Endothelial cell of umbilical vein (primary cell): ENCODE data around the gene HIVEP3. TPM values are rescaled to one million over a fixed set of nuclear protein-coding genes. Genes with fewer than 3 reads are reported as not detected.

ENCODE experiments used
- BruUV-seq: library from RNA; stranded (reverse); fragments of 400-500 nt; replicated peaks from 2 replicates; lab custom pipeline; 2021; lab: Mats Ljungman, UMichigan
- CTCF ChIA-PET: fragments of 300-600, 350-600 bp; sonication (Branson Sonifier 250); formaldehyde crosslinking; loops from one replicate; lab custom pipeline; 2021; ENCODE audit warnings: antibody characterized with exemption, inconsistent platforms; lab: Charles Lee
- POLR2A ChIA-PET: fragments of 300-600, 350-600 bp; sonication (Branson Sonifier 250); formaldehyde crosslinking; loops from one replicate; lab custom pipeline; 2021; ENCODE audit warnings: antibody characterized with exemption, inconsistent platforms; lab: Charles Lee
- DNase-seq: peaks from one replicate; pipeline ENCODE4 v3.0.0-alpha.2; 2011; ENCODE audit warnings: low read depth, low spot score
- FAIRE-seq: peaks from 2 replicates; lab custom pipeline; 2011; peaks lifted over from hg19 to GRCh38; lab: Jason Lieb, UNC
- H2AFZ ChIP-seq: 2 replicates; pipeline ENCODE4 v1.6.0; 2012; ENCODE audit warnings: low read depth, low read length, control low read depth, inconsistent platforms
- H3K27ac ChIP-seq: 2 replicates; pipeline ENCODE4 v1.5.1; 2011; ENCODE audit warnings: low read depth, mild to moderate bottlenecking, control low read depth, low read length, moderate library complexity; ENCODE audit not compliant: insufficient read depth
- H3K27me3 ChIP-seq, 2 experiments: 2 replicates each; pipeline versions ENCODE4 v1.6.0 to v1.6.1; 2011; ENCODE audit warnings: low read length in 2 of 2, mixed read lengths in 1 of 2; ENCODE audit not compliant: control insufficient read depth in 2 of 2, insufficient read depth in 2 of 2
- H3K36me3 ChIP-seq, 2 experiments: 2 replicates in 1 of 2; 3 replicates in 1 of 2; pipeline ENCODE4 v1.5.1; 2011; ENCODE audit warnings: low read length in 2 of 2, mild to moderate bottlenecking in 1 of 2, moderate library complexity in 1 of 2; ENCODE audit not compliant: control insufficient read depth in 2 of 2, insufficient read depth in 2 of 2; ENCODE audit errors: extremely low read depth in 1 of 2
- H3K4me1 ChIP-seq: 3 replicates; pipeline ENCODE4 v1.5.1; 2011; ENCODE audit warnings: mild to moderate bottlenecking, low read length; ENCODE audit not compliant: control insufficient read depth, insufficient read depth; ENCODE audit errors: extremely low read depth
- H3K4me2 ChIP-seq: 2 replicates; pipeline ENCODE4 v1.6.1; 2011; ENCODE audit warnings: low read length, control low read depth, mixed read lengths; ENCODE audit not compliant: insufficient read depth
- H3K4me3 ChIP-seq, 3 experiments: fragments of 200-600 bp in 1 of 3; sonication (generic), shearing (Covaris generic) in 1 of 3; replicated peaks in 1 of 3; 2 replicates each; pipeline ENCODE4 v1.5.1; 2011 to 2016; ENCODE audit warnings: control low read depth in 3 of 3, low read length in 3 of 3, mild to moderate bottlenecking in 2 of 3, inconsistent platforms in 1 of 3, low read depth in 1 of 3, moderate library complexity in 1 of 3; ENCODE audit not compliant: insufficient read depth in 1 of 3
- H3K79me2 ChIP-seq: 2 replicates; pipeline ENCODE4 v1.6.0; 2012; ENCODE audit warnings: low read length, inconsistent platforms; ENCODE audit not compliant: control insufficient read depth, insufficient read depth
- H3K9ac ChIP-seq: replicated peaks from 2 replicates; pipeline ENCODE3; 2011; ENCODE audit warnings: low read length, control low read depth; ENCODE audit not compliant: insufficient read depth; ENCODE audit errors: extremely low read depth
- H3K9me1 ChIP-seq: replicated peaks from 3 replicates; pipeline ENCODE4 v1.6.0; 2011; ENCODE audit warnings: mild to moderate bottlenecking, low read length; ENCODE audit not compliant: control insufficient read depth, insufficient read depth; ENCODE audit errors: extremely low read depth
- H3K9me3 ChIP-seq: replicated peaks from 2 replicates; pipeline ENCODE4 v1.5.1; 2012; ENCODE audit warnings: low read length, inconsistent platforms; ENCODE audit not compliant: control insufficient read depth, insufficient read depth
- H4K20me1 ChIP-seq: replicated peaks from 2 replicates; pipeline ENCODE3; 2011; ENCODE audit warnings: mild to moderate bottlenecking, low read length; ENCODE audit not compliant: control insufficient read depth, insufficient read depth; ENCODE audit errors: extremely low read depth
- EZH2 ChIP-seq: IDR thresholded peaks from 2 replicates; pipeline ENCODE4 v1.6.1; 2012; ENCODE audit warnings: borderline replicate concordance, low read depth, mild to moderate bottlenecking, moderate library complexity, low read length, inconsistent platforms; ENCODE audit not compliant: severe bottlenecking
- FOS ChIP-seq: IDR thresholded peaks from 2 replicates; pipeline ENCODE4 v1.6.1; 2011; ENCODE audit warnings: mild to moderate bottlenecking, low read length, moderate library complexity, borderline replicate concordance; ENCODE audit not compliant: insufficient read depth
- GATA2 ChIP-seq: IDR thresholded peaks from 2 replicates; pipeline ENCODE4 v1.7.0; 2011; ENCODE audit warnings: low read depth, mild to moderate bottlenecking, moderate library complexity, mixed read lengths, low read length; ENCODE audit not compliant: insufficient read length, insufficient read depth
- JUN ChIP-seq: IDR thresholded peaks from 2 replicates; pipeline ENCODE4 v1.6.1; 2011; ENCODE audit warnings: borderline replicate concordance, low read depth; ENCODE audit not compliant: insufficient read length, insufficient read depth
- MAX ChIP-seq: IDR thresholded peaks from 2 replicates; pipeline ENCODE4 v1.6.1; 2011; ENCODE audit not compliant: insufficient read depth, insufficient read length
- MYC ChIP-seq: IDR thresholded peaks from one replicate; pipeline ENCODE4 v1.6.1; 2011; ENCODE audit warnings: mild to moderate bottlenecking, low read depth, low read length
- POLR2A ChIP-seq: IDR thresholded peaks from 2 replicates; pipeline ENCODE4 v1.6.1; 2012; ENCODE audit warnings: low read depth, mild to moderate bottlenecking, control low read depth, low read length
- POLR2AphosphoS5 ChIP-seq: IDR thresholded peaks from 2 replicates; pipeline ENCODE4 v1.6.1; 2012; ENCODE audit warnings: low read depth, mild to moderate bottlenecking, control low read depth, low read length, moderate library complexity; ENCODE audit not compliant: insufficient read depth
- dilution Hi-C: fragments of 300-500 bp; cut with MboI; formaldehyde crosslinking; loops from one replicate; pipeline ENCODE4 v1.15.0; 2019; ENCODE audit warnings: low sequenced_read_pairs; ENCODE audit not compliant: extremely low pct_ligation_motif_present
- intact Hi-C: fragments of 100-400 bp; cut with micrococcal nuclease; formaldehyde crosslinking; loops from one replicate; pipeline ENCODE4 v1.10.0; 2022
- polyA plus RNA-seq, 4 experiments: library from polyadenylated mRNA; depleted of rRNA in 3 of 4; stranded (reverse) in 3 of 4; unstranded in 1 of 4; fragments of >200 nt; gene quantifications; 2 replicates each; pipeline versions ENCODE4 v1.2.1 to v1.2.3, GENCODE V29; 2011 to 2012; ENCODE audit warnings: missing spikeins in 1 of 4
- total RNA-seq: library from RNA; stranded (reverse); gene quantifications from 2 replicates; pipeline ENCODE4 v1.2.3, GENCODE V29; 2021
- TF ChIP-seq, protein P1 (sequence below), 2 donors: IDR thresholded peaks; 1 replicate in 1 of 2; 2 replicates in 1 of 2; pipeline ENCODE4 v1.5.1; 2011; ENCODE audit warnings: low read length in 2 of 2, mild to moderate bottlenecking in 2 of 2, moderate library complexity in 2 of 2, control low read depth in 1 of 2, inconsistent platforms in 1 of 2, low read depth in 1 of 2; ENCODE audit not compliant: insufficient read depth in 1 of 2; ENCODE audit errors: extremely low read depth in 1 of 2

HIVEP3 gene
- total and polyA plus RNA-seq, 2 donors (not counting 3 experiments of a cell fraction or from before 2014, with no cell fraction given), result 3.4 to 4.0 TPM

DNA sequence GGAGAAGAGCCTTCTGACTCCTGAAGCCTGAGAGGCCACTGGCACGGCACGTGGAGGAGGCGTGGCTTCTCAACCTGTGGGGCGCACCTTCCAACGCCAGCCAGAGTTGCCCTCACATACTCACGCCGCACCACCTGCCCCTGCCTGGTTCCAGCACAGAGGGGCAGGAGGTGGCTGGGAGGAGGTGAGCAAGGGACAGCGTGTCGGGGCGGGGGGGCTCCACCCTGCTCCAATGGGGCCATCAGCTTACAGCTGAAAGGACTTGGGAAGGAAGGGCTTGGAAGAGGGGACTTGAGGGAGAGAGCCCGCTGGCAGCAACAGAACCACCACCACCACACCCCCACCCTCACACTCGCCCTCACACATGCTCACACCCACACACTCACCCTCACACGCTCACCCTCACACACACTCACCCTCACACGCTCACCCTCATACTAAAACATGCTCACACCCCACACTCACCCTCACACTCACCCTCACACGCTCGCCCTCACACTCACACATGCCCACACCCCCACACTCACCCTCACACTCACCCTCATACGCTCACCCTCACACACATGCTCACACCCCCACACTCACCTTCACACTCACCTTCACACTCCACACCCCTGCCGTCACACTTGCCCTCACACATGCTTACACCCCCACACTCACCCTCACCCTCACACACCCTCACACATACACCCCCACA lies 392.7 kb downstream of the HIVEP3 start:
- H3K4me1 ChIP-seq, result no peaks in the 10 kb centered on the region
- H3K27me3 ChIP-seq, result no peaks in the 10 kb centered on the region
- no peak overlapping the region for H3K9ac ChIP-seq
- TF ChIP-seq EZH2 (no peak), MAX (no peak), MYC (no peak), POLR2A (no peak), JUN (no peak), FOS (no peak), GATA2 (no peak), POLR2AphosphoS5 (no peak)
- TF ChIP-seq, protein P1, sequence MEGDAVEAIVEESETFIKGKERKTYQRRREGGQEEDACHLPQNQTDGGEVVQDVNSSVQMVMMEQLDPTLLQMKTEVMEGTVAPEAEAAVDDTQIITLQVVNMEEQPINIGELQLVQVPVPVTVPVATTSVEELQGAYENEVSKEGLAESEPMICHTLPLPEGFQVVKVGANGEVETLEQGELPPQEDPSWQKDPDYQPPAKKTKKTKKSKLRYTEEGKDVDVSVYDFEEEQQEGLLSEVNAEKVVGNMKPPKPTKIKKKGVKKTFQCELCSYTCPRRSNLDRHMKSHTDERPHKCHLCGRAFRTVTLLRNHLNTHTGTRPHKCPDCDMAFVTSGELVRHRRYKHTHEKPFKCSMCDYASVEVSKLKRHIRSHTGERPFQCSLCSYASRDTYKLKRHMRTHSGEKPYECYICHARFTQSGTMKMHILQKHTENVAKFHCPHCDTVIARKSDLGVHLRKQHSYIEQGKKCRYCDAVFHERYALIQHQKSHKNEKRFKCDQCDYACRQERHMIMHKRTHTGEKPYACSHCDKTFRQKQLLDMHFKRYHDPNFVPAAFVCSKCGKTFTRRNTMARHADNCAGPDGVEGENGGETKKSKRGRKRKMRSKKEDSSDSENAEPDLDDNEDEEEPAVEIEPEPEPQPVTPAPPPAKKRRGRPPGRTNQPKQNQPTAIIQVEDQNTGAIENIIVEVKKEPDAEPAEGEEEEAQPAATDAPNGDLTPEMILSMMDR (IDR thresholded peaks at IDR 0.05; ENCODE audit: extremely low read depth in 1 of 2, insufficient read depth in 1 of 2, low read depth in 1 of 2, low read length in 2 of 2), result no peak
- H2AFZ ChIP-seq, result no peak overlapping the region
- H4K20me1 ChIP-seq, result no peaks in the 10 kb centered on the region
- DNase-seq, result no peak
- no peaks in the 10 kb centered on the region for H3K9me3 ChIP-seq
- H3K4me2 ChIP-seq, result no peak overlapping the region
- CTCF ChIA-PET, result interaction anchor here (1.0 to 1.3 kb wide), 2 partner anchors 10 to 12 kb away, joined by 3 to 4 read pairs; no protein-coding TSS in a partner anchor
- POLR2A ChIA-PET, result no interaction called here
- no TSS peak for BruUV-seq
- no peaks in the 10 kb centered on the region for H3K36me3 ChIP-seq
- H3K9me1 ChIP-seq, result no peaks in the 10 kb centered on the region
- H3K4me3 ChIP-seq, result no peak overlapping the region
- dilution Hi-C loops, result no loop called here
- H3K27ac ChIP-seq, result no peak overlapping the region
- FAIRE-seq, result no peak
- intact Hi-C loops, result no loop called here
- no peaks in the 10 kb centered on the region for H3K79me2 ChIP-seq
